ENCODE results near the gene CTXND1. TPM values are rescaled to one million over a fixed set of nuclear protein-coding genes. Genes with fewer than 3 reads are reported as not detected.

The CTXND1 gene
- total RNA-seq, 1 donor from 2014 or later, result not detected

GRCh38 chr15:80270472-80270871 lies 18.5 kb upstream of the CTXND1 start:
- TF ChIP-seq, protein P1, sequence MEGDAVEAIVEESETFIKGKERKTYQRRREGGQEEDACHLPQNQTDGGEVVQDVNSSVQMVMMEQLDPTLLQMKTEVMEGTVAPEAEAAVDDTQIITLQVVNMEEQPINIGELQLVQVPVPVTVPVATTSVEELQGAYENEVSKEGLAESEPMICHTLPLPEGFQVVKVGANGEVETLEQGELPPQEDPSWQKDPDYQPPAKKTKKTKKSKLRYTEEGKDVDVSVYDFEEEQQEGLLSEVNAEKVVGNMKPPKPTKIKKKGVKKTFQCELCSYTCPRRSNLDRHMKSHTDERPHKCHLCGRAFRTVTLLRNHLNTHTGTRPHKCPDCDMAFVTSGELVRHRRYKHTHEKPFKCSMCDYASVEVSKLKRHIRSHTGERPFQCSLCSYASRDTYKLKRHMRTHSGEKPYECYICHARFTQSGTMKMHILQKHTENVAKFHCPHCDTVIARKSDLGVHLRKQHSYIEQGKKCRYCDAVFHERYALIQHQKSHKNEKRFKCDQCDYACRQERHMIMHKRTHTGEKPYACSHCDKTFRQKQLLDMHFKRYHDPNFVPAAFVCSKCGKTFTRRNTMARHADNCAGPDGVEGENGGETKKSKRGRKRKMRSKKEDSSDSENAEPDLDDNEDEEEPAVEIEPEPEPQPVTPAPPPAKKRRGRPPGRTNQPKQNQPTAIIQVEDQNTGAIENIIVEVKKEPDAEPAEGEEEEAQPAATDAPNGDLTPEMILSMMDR (conservative IDR thresholded peaks at IDR 0.05; ENCODE audit: low read depth, low read length), result no peak
- no peak for DNase-seq (ENCODE audit: low read depth)
- H3K4me3 ChIP-seq (ENCODE audit: low read depth, low read length), result no peak overlapping the region

DNA sequence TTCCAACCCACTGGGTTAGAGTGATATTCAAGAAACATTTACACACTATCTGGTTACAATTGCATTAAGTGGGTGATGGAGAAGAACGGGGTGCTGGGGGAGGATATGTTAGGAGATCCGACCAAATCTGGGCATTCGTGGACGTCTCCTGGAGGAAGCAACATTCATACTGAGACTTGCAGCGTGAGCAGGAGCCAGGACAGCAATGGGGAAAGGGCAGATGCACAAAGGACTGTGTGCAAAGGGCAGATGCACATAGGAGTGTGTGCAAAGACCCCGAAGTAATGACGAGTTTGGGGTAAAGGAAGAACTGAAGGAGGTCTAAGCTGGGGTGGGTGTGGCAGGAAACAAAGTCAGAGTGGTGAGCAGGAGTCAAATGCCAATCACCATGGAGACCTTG lies 16.1 kb upstream of the CTXND1 start:
- DNase-seq (ENCODE audit: low read depth), result no peak
- TF ChIP-seq, protein P1 (conservative IDR thresholded peaks at IDR 0.05; ENCODE audit: low read depth, low read length), result no peak
- H3K4me3 ChIP-seq (ENCODE audit: low read depth, low read length), result no peak overlapping the region

DNA sequence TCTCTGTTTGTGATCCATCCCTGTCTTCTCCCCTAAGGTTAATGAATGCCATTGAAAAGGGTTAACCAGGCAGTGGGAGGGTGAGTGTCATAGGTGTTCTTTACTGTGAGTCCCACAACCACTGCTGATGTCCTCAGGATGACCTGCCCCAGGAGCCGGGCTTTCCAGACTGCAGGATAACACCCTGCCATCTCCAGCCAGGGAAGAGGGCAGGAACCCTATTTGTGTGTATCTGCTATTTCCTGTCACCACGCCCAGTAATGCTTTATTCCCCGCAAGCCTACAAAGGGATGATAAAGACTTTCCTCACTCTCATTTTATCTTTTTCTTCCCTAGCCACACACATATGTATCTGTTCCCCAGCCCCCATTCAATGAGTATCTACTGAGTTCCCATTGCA lies 15.6 kb upstream of the CTXND1 start:
- DNase-seq (ENCODE audit: low read depth), result no peak
- TF ChIP-seq, protein P1 (conservative IDR thresholded peaks at IDR 0.05; ENCODE audit: low read depth, low read length), result no peak
- no peak overlapping the region for H3K4me3 ChIP-seq (ENCODE audit: low read depth, low read length)

DNA sequence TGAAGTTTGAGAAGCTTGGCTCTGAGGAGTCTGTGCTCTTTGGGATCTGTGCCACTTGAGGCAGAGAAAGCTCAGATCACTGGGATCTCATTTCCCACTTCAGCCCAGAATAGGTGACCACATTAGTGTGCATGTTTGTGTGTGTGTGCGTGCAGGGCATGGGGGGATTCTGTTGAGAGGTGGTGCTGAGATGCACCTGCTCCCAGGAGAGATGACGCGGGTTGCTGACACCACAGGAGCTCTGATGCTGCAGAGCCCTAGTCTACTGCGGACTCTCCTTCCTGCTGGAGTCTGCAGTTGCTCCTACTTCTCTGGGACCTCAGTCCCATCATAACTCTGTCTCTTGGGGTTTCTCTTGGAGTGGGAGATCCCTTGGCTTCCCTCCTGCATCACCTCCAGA lies 14.7 kb upstream of the CTXND1 start:
- TF ChIP-seq, protein P1 (conservative IDR thresholded peaks at IDR 0.05; ENCODE audit: low read depth, low read length), result no peak
- DNase-seq (ENCODE audit: low read depth), result no peak
- no peak overlapping the region for H3K4me3 ChIP-seq (ENCODE audit: low read depth, low read length)

- TF ChIP-seq, protein P1 (conservative IDR thresholded peaks at IDR 0.05; ENCODE audit: low read depth, low read length), result no peak
- no peak overlapping the region for H3K4me3 ChIP-seq (ENCODE audit: low read depth, low read length)
- DNase-seq (ENCODE audit: low read depth), result no peak
These were observed 14.1 kb upstream of the CTXND1 start for GRCh38 chr15:80266113-80266512.

DNA sequence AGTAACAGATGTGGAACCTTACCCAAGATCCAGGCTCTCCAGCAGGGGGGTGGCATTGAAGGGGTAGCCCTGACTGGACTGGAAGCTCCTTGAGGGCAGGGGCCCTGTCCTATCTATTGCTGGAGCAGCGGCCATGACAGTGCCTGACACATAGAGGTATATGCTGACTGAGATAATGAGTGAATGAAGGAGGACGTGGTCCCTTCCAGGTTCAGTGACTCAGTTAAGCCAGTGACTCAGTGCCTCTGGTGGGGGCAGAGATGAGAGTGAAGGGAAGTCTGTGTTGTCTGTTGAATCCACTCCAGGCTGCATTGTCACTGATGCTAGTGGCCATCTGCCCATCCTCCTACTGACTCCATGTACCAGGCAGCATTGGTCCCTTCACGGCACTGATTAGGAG lies 13.0 kb upstream of the CTXND1 start:
- H3K4me3 ChIP-seq (ENCODE audit: low read depth, low read length), result no peak overlapping the region
- TF ChIP-seq, protein P1 (conservative IDR thresholded peaks at IDR 0.05; ENCODE audit: low read depth, low read length), result no peak
- DNase-seq (ENCODE audit: low read depth), result no peak

- no peak for DNase-seq (ENCODE audit: low read depth)
- TF ChIP-seq, protein P1 (conservative IDR thresholded peaks at IDR 0.05; ENCODE audit: low read depth, low read length), result no peak
- no peak overlapping the region for H3K4me3 ChIP-seq (ENCODE audit: low read depth, low read length)
These were observed 12.0 kb upstream of the CTXND1 start for GRCh38 chr15:80264031-80264430.

Measured in epithelial cell of proximal tubule (primary cell).